K562 (cell line): ENCODE measurements around the gene VPS4B.

Experiments used
- CBX8 ChIP-seq: fragments of 200-600 bp; sonication (generic); IDR thresholded peaks from 2 replicates; pipeline ENCODE4 v1.6.1; 2012; ENCODE audit warnings: borderline replicate concordance, mixed run types, low read depth, mild to moderate bottlenecking, moderate library complexity, mixed read lengths, low read length, control low read depth, inconsistent platforms; ENCODE audit not compliant: poor library complexity, severe bottlenecking; ENCODE audit errors: extremely low read depth
- CTCF ChIP-seq, 3 experiments: IDR thresholded peaks in 2 of 3; conservative IDR thresholded peaks in 1 of 3; 2 replicates each; pipeline ENCODE4 v1.5.1; 2011 to 2012; ENCODE audit warnings: low read length in 3 of 3, mild to moderate bottlenecking in 3 of 3, control low read depth in 2 of 3, improper control_type of control experiment in 1 of 3, inconsistent platforms in 1 of 3, low read depth in 1 of 3, mixed read lengths in 1 of 3, moderate library complexity in 1 of 3; ENCODE audit not compliant: insufficient read depth in 2 of 3
- FOSL1 ChIP-seq: fragments of 200-800 bp; sonication (Bioruptor generic); conservative IDR thresholded peaks from 2 replicates; pipeline ENCODE4 v1.6.1; 2016; ENCODE audit warnings: missing genetic modification characterization, missing compliant biosample characterization
- GATAD2B ChIP-seq: fragments of 450-650 bp; IDR thresholded peaks from 2 replicates; pipeline ENCODE4 v1.6.1; 2017; ENCODE audit warnings: mild to moderate bottlenecking, borderline replicate concordance
- HMGN3 ChIP-seq: IDR thresholded peaks from 2 replicates; pipeline ENCODE4 v1.6.1; 2011; ENCODE audit warnings: borderline replicate concordance, low read depth, mild to moderate bottlenecking, mixed read lengths, low read length; ENCODE audit not compliant: insufficient read length; ENCODE audit errors: extremely low read depth
- KLF1 ChIP-seq: fragments of 450-650 bp; IDR thresholded peaks from 2 replicates; pipeline ENCODE4 v1.6.1; 2016; ENCODE audit warnings: missing genetic modification characterization, missing compliant biosample characterization
- RAD21 ChIP-seq, 2 experiments: fragments of 250-450 bp in 1 of 2; fragments of 450-650 bp in 1 of 2; sonication (Bioruptor Pico) in 1 of 2; formaldehyde crosslinking in 1 of 2; IDR thresholded peaks in 1 of 2; conservative IDR thresholded peaks in 1 of 2; 2 replicates each; pipeline versions ENCODE4 v1.4.0 to v1.8.0; 2020 to 2022; ENCODE audit warnings: mild to moderate bottlenecking in 2 of 2, moderate library complexity in 1 of 2
- SRF ChIP-seq, 2 experiments: fragments of 250-450, 450-650 bp in 1 of 2; sonication (Bioruptor Pico) in 1 of 2; sonication (generic) in 1 of 2; formaldehyde crosslinking; IDR thresholded peaks; 2 replicates each; pipeline versions ENCODE4 v1.5.0 to v1.5.1; 2020 to 2022; ENCODE audit warnings: mild to moderate bottlenecking in 1 of 2, missing genetic modification reagents in 1 of 2
- TF ChIP-seq, protein P1 (sequence below): sonication (generic); formaldehyde crosslinking; IDR thresholded peaks from 2 replicates; pipeline ENCODE4 v1.8.1; 2023; ENCODE audit warnings: mild to moderate bottlenecking, missing genetic modification reagents

- TF ChIP-seq GATAD2B (no peak), SRF (CRISPR knock-in tag; IDR thresholded peaks at IDR 0.05) (no peak), HMGN3 (no peak), RAD21 (CRISPR knock-in tag; conservative IDR thresholded peaks at IDR 0.05 in 1 of 2, IDR thresholded peaks at IDR 0.05 in 1 of 2) (no peak), FOSL1 (tag) (no peak), CBX8 (no peak), KLF1 (tag) (no peak), CTCF (IDR thresholded peaks at IDR 0.05 in 2 of 3, conservative IDR thresholded peaks at IDR 0.05 in 1 of 3; ENCODE audit: insufficient read depth in 2 of 3, low read depth in 1 of 3, low read length in 3 of 3) (no peak)
- TF ChIP-seq, protein P1, sequence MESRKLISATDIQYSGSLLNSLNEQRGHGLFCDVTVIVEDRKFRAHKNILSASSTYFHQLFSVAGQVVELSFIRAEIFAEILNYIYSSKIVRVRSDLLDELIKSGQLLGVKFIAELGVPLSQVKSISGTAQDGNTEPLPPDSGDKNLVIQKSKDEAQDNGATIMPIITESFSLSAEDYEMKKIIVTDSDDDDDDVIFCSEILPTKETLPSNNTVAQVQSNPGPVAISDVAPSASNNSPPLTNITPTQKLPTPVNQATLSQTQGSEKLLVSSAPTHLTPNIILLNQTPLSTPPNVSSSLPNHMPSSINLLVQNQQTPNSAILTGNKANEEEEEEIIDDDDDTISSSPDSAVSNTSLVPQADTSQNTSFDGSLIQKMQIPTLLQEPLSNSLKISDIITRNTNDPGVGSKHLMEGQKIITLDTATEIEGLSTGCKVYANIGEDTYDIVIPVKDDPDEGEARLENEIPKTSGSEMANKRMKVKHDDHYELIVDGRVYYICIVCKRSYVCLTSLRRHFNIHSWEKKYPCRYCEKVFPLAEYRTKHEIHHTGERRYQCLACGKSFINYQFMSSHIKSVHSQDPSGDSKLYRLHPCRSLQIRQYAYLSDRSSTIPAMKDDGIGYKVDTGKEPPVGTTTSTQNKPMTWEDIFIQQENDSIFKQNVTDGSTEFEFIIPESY (CRISPR knock-in tag): no peak
Observed at GRCh38 chr18:63373161-63373560, 49.1 kb downstream of the VPS4B start.
